H1 (cell line): ENCODE measurements around the gene AHNAK2. TPM values are rescaled to one million over a fixed set of nuclear protein-coding genes. Genes with fewer than 3 reads are reported as not detected.

Source experiments
- BCL11A ChIP-seq, 2 experiments: IDR thresholded peaks; one replicate each; pipeline ENCODE4 v1.6.1; 2011; ENCODE audit warnings: low read depth in 2 of 2, low read length in 2 of 2, mild to moderate bottlenecking in 2 of 2
- HDAC2 ChIP-seq, 2 experiments: fragments of 300-600 bp in 1 of 2; sonication (generic) in 1 of 2; IDR thresholded peaks; 2 replicates each; pipeline ENCODE4 v1.6.1; 2011 to 2012; ENCODE audit warnings: low read depth in 2 of 2, low read length in 2 of 2, mild to moderate bottlenecking in 2 of 2, moderate library complexity in 2 of 2, borderline replicate concordance in 1 of 2, inconsistent platforms in 1 of 2
- POU5F1 ChIP-seq: IDR thresholded peaks from 2 replicates; pipeline ENCODE4 v1.6.1; 2011; ENCODE audit warnings: low read depth, mild to moderate bottlenecking, low read length, moderate library complexity
- SP1 ChIP-seq: IDR thresholded peaks from 2 replicates; pipeline ENCODE4 v1.6.1; 2011; ENCODE audit warnings: low read depth, low read length
- polyA plus RNA-seq, 7 experiments: library from polyadenylated mRNA; depleted of rRNA in 3 of 7; stranded (reverse) in 5 of 7; unstranded in 2 of 7; fragments of >200 nt in 5 of 7; fragments of 200-250 nt in 2 of 7; gene quantifications; 1 replicate in 5 of 7; 2 replicates in 1 of 7; 4 replicates in 1 of 7; pipeline versions ENCODE4 v1.2.1 to v1.2.3, GENCODE V29; 2011 to 2013; ENCODE audit warnings: missing spikeins in 2 of 7, mixed read lengths in 2 of 7
- total RNA-seq: library from RNA; stranded (reverse); fragmentation: NEBNext Ultra II Directional; extraction: Animal tissue kit (Norgen Biotek cat#: 25700); gene quantifications from 2 replicates; pipeline ENCODE4 v1.2.1, GENCODE V29; 2021

AHNAK2 gene
- total and polyA plus RNA-seq, 2 of the 8 experiments (the other 6 are each of a cell fraction or from before 2014, with no cell fraction given) = 0.95 to 2.0 TPM

- TF ChIP-seq BCL11A (IDR thresholded peaks at IDR 0.05; ENCODE audit: low read depth in 2 of 2, low read length in 2 of 2) (no peak), SP1 (no peak), HDAC2 (IDR thresholded peaks at IDR 0.05; ENCODE audit: borderline replicate concordance in 1 of 2, low read depth in 2 of 2, low read length in 2 of 2) (no peak), POU5F1 (no peak)
Observed at GRCh38 chr14:104992501-104992900, 14.3 kb upstream of the AHNAK2 start (continued).
